Activated gamma-delta T cell (primary cell): ENCODE results near the gene DAAM1.

Experiments used
- DNase-seq: peaks from one replicate; lab custom pipeline; 2025; lab: John Stamatoyannopoulos, UW

DAAM1 gene

DNA sequence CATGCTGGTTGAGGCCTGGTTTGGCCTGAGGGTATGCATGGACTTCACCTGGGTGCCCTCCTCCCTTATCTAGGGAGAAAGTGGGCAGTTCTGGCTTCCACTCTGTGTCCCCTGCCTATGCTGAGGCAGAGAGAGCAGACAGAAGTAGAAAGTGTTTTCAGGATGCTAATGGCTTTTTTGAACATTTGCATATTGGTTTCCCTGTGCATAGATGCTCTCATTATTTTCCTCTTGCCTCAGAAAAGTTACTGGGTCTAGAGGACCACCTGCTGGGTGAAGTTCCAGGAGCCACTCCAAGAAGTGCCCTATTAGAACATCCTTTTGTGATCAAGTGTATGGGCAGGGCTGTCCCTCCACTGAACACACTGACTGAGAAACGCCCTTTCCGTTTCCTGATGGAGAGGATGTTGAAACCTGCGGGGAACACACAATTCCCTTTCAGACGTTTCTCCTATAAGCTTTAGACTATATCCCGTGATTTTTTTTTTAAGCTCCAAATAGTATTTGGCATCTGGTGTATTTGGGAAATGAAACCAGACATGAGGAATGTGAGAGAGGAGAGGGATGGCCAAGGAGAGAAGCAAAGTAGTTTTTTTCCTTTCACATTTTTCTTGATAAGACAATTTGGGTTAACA is 66.6 kb downstream of the DAAM1 start:
- DNase-seq = no peak

- no peak for DNase-seq
These were observed 67.9 kb downstream of the DAAM1 start for GRCh38 chr14:59256331-59256730.

DNA sequence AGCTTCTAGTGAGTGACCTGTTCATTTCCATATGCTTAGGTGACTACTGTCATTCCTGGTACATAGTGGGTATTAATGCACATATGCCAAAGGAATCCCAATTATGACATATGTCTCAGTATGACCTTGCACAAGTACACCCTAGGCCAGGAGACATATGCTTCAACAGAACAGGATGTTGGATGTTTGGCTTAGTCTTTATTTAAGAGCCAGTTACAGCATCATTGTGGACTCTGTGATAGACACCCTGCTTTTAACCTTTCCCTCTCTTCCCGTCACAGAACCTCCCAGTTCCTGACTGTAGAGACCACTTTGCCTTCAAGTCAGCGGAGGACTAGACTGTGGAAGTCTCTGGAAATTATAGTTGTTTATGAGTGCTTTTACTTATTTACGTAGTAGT is 72.9 kb downstream of the DAAM1 start:
- no peak for DNase-seq

GRCh38 chr14:59262717-59263454 is 74.4 kb downstream of the DAAM1 start:
- no peak for DNase-seq

- no peak for DNase-seq
These were observed 77.3 kb downstream of the DAAM1 start for GRCh38 chr14:59265808-59266207.

- DNase-seq = no peak
These were observed 78.6 kb downstream of the DAAM1 start for GRCh38 chr14:59267046-59267445.

GRCh38 chr14:59268011-59268410 is 79.5 kb downstream of the DAAM1 start:
- DNase-seq = no peak

DNA sequence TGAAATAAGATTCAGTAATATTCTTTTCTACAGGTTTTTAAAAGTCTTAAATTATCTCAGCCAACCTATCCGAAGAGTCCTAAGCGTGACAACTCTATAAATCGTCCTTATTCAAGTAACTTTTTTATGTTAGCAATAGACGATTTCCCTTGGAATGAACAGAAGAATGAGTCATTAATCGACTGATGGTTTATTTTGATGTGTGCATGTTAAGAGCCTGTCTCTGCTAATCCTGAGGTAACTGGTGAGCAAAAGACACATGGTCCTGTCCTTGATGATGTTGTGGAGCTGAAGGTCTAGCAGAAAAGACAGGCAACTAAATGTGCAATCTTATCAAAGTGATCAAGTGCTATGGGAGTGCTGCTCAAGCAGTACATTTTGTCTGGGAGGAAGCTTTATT is 80.4 kb downstream of the DAAM1 start:
- no peak for DNase-seq

GRCh38 chr14:59269466-59269865 is 81.0 kb downstream of the DAAM1 start:
- no peak for DNase-seq

- DNase-seq = no peak
These were observed 82.8 kb downstream of the DAAM1 start for GRCh38 chr14:59271256-59271655.

GRCh38 chr14:59271734-59272133 is 83.3 kb downstream of the DAAM1 start:
- no peak for DNase-seq

DNA sequence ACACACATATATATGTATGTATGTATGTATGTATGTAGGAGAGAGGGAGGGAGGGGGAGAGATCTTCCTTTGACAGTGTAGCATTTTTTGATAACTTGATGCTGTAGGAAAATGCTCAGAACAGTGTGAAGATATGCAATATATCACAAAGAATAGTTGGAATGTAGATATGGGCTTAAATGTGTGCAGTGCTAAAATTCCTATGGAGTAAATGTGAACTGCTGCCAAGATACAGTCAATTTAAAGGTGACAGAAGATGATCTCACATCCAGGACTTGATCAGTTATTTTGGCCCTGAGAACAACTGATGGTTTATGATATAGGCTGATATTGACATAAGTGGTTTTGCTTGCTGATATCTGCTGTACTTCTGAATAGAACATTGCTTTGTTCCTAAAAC is 84.2 kb downstream of the DAAM1 start:
- DNase-seq = no peak

- DNase-seq = no peak
These were observed 85.3 kb downstream of the DAAM1 start for GRCh38 chr14:59273737-59274136.

DNA sequence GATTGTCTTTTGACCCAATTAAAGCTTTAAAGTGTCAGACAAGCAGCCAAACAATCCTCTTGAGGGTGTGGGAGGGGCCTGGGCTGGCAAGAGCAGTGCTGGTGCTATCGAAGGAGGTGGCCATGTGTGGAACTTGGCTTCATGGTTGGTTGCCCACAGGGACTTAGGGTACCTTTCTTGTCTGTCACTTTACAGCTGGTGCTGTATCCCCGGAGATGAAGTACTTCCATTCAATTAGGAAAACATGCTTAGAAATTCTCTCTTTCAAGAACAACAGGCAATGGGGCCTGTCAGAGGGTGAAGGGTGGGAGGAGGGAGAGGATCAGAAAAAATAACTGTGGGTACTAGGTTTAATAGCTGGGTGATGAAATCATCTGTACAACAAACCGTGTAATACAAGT is 86.5 kb downstream of the DAAM1 start:
- no peak for DNase-seq

GRCh38 chr14:59275668-59276067 is 87.2 kb downstream of the DAAM1 start:
- DNase-seq = no peak

GRCh38 chr14:59276235-59276634 is 87.8 kb downstream of the DAAM1 start:
- no peak for DNase-seq

DNA sequence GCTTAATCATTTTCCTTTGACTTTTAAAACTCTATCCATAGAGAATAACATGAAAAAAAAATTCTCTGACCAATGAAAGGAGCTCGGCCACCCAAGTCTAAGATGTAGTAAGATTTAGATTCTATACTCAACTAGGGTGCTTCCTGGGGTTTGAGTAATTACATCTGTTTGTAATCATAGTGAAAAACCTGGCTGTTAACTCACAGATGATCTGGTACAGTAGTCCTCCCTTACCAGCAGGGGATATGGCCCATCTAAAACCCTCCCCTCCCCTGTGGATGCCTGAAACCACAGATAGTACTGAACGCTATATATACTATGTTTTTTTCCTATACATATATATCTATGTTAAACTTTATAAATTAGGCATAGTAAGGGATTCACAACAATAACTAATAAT is 89.2 kb downstream of the DAAM1 start:
- DNase-seq = no peak

- no peak for DNase-seq
These were observed 89.6 kb downstream of the DAAM1 start for GRCh38 chr14:59278111-59278510.

GRCh38 chr14:59280961-59281360 is 92.5 kb downstream of the DAAM1 start:
- DNase-seq = no peak

GRCh38 chr14:59281609-59282377 is 93.3 kb downstream of the DAAM1 start:
- DNase-seq = no peak

- no peak for DNase-seq
These were observed 93.9 kb downstream of the DAAM1 start for GRCh38 chr14:59282378-59282765.

GRCh38 chr14:59283361-59283760 is 94.9 kb downstream of the DAAM1 start:
- DNase-seq = no peak

GRCh38 chr14:59284059-59284458 is 95.6 kb downstream of the DAAM1 start:
- no peak for DNase-seq
